Stomach (tissue), 9 donors: ENCODE data around the gene TPSAB1. TPM values are rescaled to one million over a fixed set of nuclear protein-coding genes. Genes with fewer than 3 reads are reported as not detected.
"Not testable (repeated sequence)": the region's sequence is repeated elsewhere in the genome, so short reads cannot be mapped to it uniquely, and the experiment has no call there.

Source experiments
- DNase-seq, 2 donors: peaks; one replicate each; pipeline versions ENCODE4 v3.0.0 to v3.0.0-alpha.2; 2013 to 2019
- H3K27ac ChIP-seq, 5 donors: fragments of 200-600 bp in 4 of 5; sonication (generic) in 4 of 5; one replicate each; pipeline ENCODE4 v1.5.1; 2013 to 2019; ENCODE audit warnings: mild to moderate bottlenecking in 1 of 5, moderate library complexity in 1 of 5
- H3K27me3 ChIP-seq, 3 donors: fragments of 200-600 bp; sonication (generic); one replicate each; pipeline ENCODE4 v1.5.1; 2017 to 2019; ENCODE audit warnings: mixed run types in 1 of 3
- H3K36me3 ChIP-seq, 4 donors: fragments of 200-600 bp; sonication (generic); 1 replicate in 3 of 4; 2 replicates in 1 of 4; pipeline ENCODE4 v1.5.1; 2016 to 2019
- H3K4me1 ChIP-seq, 4 donors: fragments of 200-600 bp; sonication (generic); one replicate each; pipeline ENCODE4 v1.5.1; 2016 to 2019
- H3K4me3 ChIP-seq, 4 donors: fragments of 200-600 bp; sonication (generic) in 3 of 4; one replicate each; pipeline ENCODE4 v1.5.1; 2016 to 2019; ENCODE audit warnings: mild to moderate bottlenecking in 1 of 4
- H3K9me3 ChIP-seq, 4 donors: fragments of 200-600 bp; sonication (generic); one replicate each; pipeline ENCODE4 v1.5.1; 2016 to 2019
- EP300 ChIP-seq: sonication (generic); formaldehyde crosslinking; IDR thresholded peaks from one replicate; pipeline ENCODE4 v1.6.1; 2017; ENCODE audit warnings: antibody characterized with exemption
- POLR2A ChIP-seq, 4 donors: fragments of 450-650 bp; IDR thresholded peaks; one replicate each; pipeline ENCODE4 v1.6.1; 2016; ENCODE audit warnings: antibody characterized with exemption in 4 of 4, control low read depth in 2 of 4, mild to moderate bottlenecking in 1 of 4, moderate library complexity in 1 of 4
- POLR2AphosphoS5 ChIP-seq, 3 donors: sonication (generic); formaldehyde crosslinking; IDR thresholded peaks; one replicate each; pipeline ENCODE4 v1.6.1; 2016; ENCODE audit warnings: antibody characterized with exemption in 3 of 3
- WGBS, 5 donors: extraction: QIAGEN DNeasy Blood & Tissue Kit in 3 of 5; methylation state at CpG; one replicate each; pipeline versions ENCODE4 v1.1.5 to v1.1.7; 2013 to 2018; 5-methylcytosine and 5-hydroxymethylcytosine counted together
- intact Hi-C: fragments of 100-400 bp; cut with DNase I; formaldehyde crosslinking; loops from one replicate; pipeline ENCODE4 v1.15.1; 2023; ENCODE audit warnings: low total_unique reads
- polyA plus RNA-seq, 3 donors: library from polyadenylated mRNA; stranded (reverse); fragments of 200-250 nt; gene quantifications; one replicate each; pipeline ENCODE4 v1.2.3, GENCODE V29; 2013
- total RNA-seq, 5 donors: library from RNA; depleted of rRNA; stranded (reverse); fragments of >200 nt; gene quantifications; one replicate each; pipeline versions ENCODE4 v1.1.0 to v1.2.3, GENCODE V29; 2014 to 2016
- TF ChIP-seq, protein P1 (sequence below), 7 experiments: fragments of 450-650 bp in 4 of 7; fragments of 200-600 bp in 3 of 7; sonication (generic) in 3 of 7; IDR thresholded peaks; one replicate each; pipeline ENCODE4 v1.5.1; 2016 to 2019; ENCODE audit warnings: antibody characterized with exemption in 7 of 7, control low read depth in 2 of 7, mild to moderate bottlenecking in 1 of 7
- donor health status: healthy with polysubstance abuse.
- donor health status: Bipolar disorder and iron deficiency.
- donor health status: healthy.

Gene TPSAB1
- total and polyA plus RNA-seq, 8 donors: 15.4 to 202 (median 71.2) TPM

- intact Hi-C loops, DNase-seq, H3K27ac ChIP-seq, H3K36me3 ChIP-seq, H3K4me3 ChIP-seq, H3K9me3 ChIP-seq: not testable (repeated sequence)
- peaks cover 0 to 17% (median 7%) of the 10 kb centered on the region in 4 donors for H3K4me1 ChIP-seq
- 83 to 88% (median 86%) methylated on average over 8 to 11 of the region's 15 CpGs; no CpG with 5 or more reads in 2 of the 5 donors for WGBS, 5 donors
- peaks cover 0 to 31% (median 0%) of the 10 kb centered on the region in 3 donors for H3K27me3 ChIP-seq
Observed at GRCh38 chr16:1241081-1241480, 576 bp downstream of the TPSAB1 start.

DNA sequence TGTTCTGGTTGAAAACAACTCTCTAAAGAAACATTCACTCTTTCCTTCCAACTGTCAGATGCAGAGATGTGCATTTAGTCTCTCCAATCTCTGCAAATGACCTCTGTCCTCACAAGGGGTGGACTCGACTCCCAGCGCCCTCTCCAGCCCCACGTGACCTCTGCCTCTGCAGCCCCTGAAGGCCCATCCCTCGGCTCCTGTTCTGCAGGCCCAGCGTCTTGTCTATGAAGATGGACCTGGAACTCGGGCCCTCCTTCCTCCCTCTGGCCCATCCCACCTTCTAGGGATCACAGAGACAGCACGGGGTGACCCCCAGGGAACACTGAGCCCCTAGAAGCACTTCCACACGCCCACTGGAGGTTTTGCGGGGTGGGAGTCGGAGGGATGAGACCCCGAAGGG lies 2.9 kb downstream of the TPSAB1 start:
- Histone ChIP-seq H3K4me1 (peaks cover 0 to 17% (median 7%) of the 10 kb centered on the region in 4 donors), H3K27me3 (peaks cover 0 to 37% (median 0%) of the 10 kb centered on the region in 3 donors)
- WGBS, 5 donors: 11 to 38% (median 24%) methylated on average over 3 to 7 of the region's 11 CpGs
- H3K4me3 ChIP-seq, DNase-seq, H3K9me3 ChIP-seq, intact Hi-C loops, H3K36me3 ChIP-seq, H3K27ac ChIP-seq: not testable (repeated sequence)

- not testable (repeated sequence) for DNase-seq
Observed at GRCh38 chr16:1243907-1244850, 3.7 kb downstream of the TPSAB1 start.

DNA sequence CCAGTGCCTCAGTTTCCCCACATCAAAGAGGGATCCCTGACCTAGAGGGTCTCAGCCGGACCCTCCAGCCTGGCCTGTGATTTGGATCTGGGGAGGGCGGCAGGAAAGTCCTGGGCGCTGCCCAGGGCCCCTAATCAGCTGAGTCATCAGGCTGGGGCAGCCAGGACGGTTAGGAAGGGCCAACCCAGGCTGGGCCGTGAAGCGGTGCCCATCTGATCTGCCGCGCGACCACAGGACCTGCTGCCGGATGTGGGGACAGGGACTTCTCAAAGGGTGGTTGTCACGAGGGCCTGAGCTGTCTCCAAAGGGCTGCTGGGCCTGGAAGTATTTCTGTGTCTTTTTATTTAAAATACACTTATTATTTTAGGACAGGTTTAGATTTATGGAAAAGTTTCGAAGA lies 4.4 kb downstream of the TPSAB1 start:
- Histone ChIP-seq H3K36me3 (no peaks in the 10 kb centered on the region), H3K27ac (no peak overlapping the region), H3K9me3 (no peaks in the 10 kb centered on the region), H3K27me3 (peaks cover 0 to 31% (median 0%) of the 10 kb centered on the region in 3 donors), H3K4me1 (peaks cover 0 to 17% (median 7%) of the 10 kb centered on the region in 4 donors), H3K4me3 (no peak overlapping the region)
- TF ChIP-seq POLR2A (IDR thresholded peaks at IDR 0.05) (no peak), POLR2AphosphoS5 (IDR thresholded peaks at IDR 0.05) (no peak), EP300 (no peak)
- TF ChIP-seq, protein P1, sequence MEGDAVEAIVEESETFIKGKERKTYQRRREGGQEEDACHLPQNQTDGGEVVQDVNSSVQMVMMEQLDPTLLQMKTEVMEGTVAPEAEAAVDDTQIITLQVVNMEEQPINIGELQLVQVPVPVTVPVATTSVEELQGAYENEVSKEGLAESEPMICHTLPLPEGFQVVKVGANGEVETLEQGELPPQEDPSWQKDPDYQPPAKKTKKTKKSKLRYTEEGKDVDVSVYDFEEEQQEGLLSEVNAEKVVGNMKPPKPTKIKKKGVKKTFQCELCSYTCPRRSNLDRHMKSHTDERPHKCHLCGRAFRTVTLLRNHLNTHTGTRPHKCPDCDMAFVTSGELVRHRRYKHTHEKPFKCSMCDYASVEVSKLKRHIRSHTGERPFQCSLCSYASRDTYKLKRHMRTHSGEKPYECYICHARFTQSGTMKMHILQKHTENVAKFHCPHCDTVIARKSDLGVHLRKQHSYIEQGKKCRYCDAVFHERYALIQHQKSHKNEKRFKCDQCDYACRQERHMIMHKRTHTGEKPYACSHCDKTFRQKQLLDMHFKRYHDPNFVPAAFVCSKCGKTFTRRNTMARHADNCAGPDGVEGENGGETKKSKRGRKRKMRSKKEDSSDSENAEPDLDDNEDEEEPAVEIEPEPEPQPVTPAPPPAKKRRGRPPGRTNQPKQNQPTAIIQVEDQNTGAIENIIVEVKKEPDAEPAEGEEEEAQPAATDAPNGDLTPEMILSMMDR (IDR thresholded peaks at IDR 0.05): no peak
- 41 to 75% (median 48%) methylated on average over 2 to 12 of the region's 12 CpGs for WGBS, 5 donors
- DNase-seq: no peak
- intact Hi-C loops: no loop called here

More at GRCh38 chr16:1243907-1244850, 3.7 kb downstream of the TPSAB1 start:
- H3K36me3 ChIP-seq, H3K9me3 ChIP-seq, H3K4me3 ChIP-seq, intact Hi-C loops, H3K27ac ChIP-seq: not testable (repeated sequence)
- peaks cover 0 to 17% (median 7%) of the 10 kb centered on the region in 4 donors for H3K4me1 ChIP-seq
- WGBS, 5 donors: 39 to 60% (median 44%) methylated on average over 10 to 30 of the region's 32 CpGs
- peaks cover 0 to 37% (median 0%) of the 10 kb centered on the region in 3 donors for H3K27me3 ChIP-seq

GRCh38 chr16:1245452-1246020 lies 5.0 kb downstream of the TPSAB1 start:
- Histone ChIP-seq H3K27me3 (peaks cover 0 to 30% (median 0%) of the 10 kb centered on the region in 3 donors), H3K9me3 (no peaks in the 10 kb centered on the region), H3K4me3 (no peak overlapping the region), H3K4me1 (peaks cover 0 to 17% (median 7%) of the 10 kb centered on the region in 4 donors), H3K27ac (no peak overlapping the region), H3K36me3 (no peaks in the 10 kb centered on the region)
- TF ChIP-seq POLR2AphosphoS5 (IDR thresholded peaks at IDR 0.05) (no peak), EP300 (no peak), POLR2A (IDR thresholded peaks at IDR 0.05) (no peak)
- TF ChIP-seq, protein P1 (IDR thresholded peaks at IDR 0.05): no peak
- intact Hi-C loops: no loop called here
- 54 to 71% (median 62%) methylated on average over 17 to 22 of the region's 22 CpGs for WGBS, 5 donors
- DNase-seq: no peak

DNA sequence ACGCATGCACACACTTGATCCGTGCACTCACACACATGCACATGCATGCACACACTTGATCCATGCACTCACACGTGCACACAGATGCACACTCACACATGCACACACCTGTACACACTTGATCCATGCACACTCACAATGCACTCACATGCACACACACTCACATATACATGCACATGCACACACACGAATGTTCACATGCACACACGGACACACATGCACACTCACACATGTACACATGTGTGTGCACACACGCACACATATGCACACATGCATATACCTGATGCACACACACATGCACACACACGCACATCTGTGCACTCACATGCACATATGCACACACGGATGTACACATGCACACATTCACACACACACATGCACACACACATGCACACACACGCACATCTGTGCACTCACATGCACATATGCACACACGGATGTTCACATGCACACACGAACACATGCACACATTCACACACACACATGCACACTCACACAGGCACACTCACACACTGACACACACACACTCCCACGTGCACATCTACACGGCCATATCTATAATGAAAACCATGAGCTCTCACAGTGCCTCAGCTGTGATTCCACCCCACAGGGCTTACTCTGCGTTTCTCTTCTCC lies 7.5 kb downstream of the TPSAB1 start:
- DNase-seq, intact Hi-C loops, H3K36me3 ChIP-seq, H3K4me3 ChIP-seq, H3K9me3 ChIP-seq, H3K27ac ChIP-seq: not testable (repeated sequence)
- 83 to 89% (median 87%) methylated on average over 10 to 14 of the region's 14 CpGs for WGBS, 5 donors
- Histone ChIP-seq H3K4me1 (peaks cover 0 to 17% (median 7%) of the 10 kb centered on the region in 4 donors), H3K27me3 (peaks cover 0 to 30% (median 0%) of the 10 kb centered on the region in 3 donors)

DNA sequence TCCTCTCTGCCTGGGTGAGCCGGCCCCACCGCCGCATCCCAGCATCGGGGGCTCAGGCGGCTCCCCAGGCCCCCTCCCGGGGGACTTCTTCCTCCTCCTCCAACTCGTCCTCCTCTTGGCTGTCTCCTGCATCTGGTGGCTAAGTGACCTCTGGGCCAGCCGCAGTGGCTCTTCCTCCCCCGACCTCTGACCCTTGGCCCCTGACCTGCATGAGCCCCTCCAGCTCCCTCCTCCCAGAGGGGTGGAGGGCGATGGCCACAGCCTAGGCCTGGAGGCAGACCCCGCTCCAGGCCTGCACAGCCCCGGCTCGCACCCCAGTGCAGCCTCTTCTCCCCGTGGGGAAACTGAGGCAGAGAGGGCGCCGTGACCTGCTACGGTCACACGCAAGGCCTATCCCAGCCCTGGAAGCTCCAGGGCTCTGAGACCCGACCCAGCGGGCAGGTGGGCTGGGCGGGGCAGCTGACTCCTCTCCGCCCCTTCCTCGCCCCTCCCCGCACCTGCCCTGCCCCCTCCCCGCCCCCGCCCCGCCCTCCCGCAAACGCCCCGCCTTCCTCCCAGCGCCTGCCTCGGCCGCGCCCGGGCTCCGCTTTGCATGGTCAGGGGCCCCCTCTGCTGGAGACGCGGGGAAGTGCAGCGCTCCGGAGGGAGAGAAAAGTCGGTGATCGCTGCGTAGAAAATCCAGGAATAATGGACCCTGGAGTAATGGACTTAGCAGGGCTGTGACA lies 8.7 kb downstream of the TPSAB1 start:
- DNase-seq, H3K36me3 ChIP-seq, H3K4me1 ChIP-seq, H3K4me3 ChIP-seq, H3K9me3 ChIP-seq, H3K27ac ChIP-seq, intact Hi-C loops: not testable (repeated sequence)
- 60 to 96% methylated on average over 2 to 4 of the region's 43 CpGs; no CpG with 5 or more reads in 3 of the 5 donors for WGBS, 5 donors
- peaks cover 0 to 25% (median 0%) of the 10 kb centered on the region in 3 donors for H3K27me3 ChIP-seq

DNA sequence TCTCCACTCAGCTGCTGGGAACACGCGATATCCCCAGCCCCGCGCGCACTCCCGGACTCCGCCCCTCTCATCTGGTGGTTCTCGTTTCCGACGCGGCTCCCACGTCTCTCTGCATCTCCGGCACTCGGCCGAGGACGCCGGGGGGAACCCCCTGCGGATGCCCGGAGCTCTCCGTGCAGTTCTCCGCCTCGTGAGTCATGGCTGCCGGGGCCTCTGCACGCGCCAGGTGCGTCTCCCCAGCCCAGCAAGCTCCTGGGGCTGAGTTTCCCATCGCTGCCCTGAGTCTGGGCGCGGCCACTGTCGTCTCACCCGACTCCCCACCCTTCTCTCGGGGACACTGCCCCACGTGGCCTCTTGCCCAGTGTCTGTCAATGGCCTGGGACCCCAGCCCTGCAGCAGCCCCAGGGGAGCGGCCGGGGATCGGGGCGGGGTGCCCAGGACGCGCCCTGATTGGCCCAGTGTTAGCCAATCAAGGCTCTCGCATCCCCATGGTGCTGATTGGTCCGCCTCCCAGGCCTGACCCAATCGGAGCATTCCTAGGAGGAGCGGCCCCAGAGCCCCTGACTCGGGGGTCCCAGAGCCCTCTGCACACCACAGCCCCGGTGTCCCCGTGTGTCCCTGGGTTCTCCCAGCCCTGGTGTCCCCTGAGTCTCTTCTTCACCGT lies 13.3 kb downstream of the TPSAB1 start:
- H3K4me1 ChIP-seq, H3K4me3 ChIP-seq, DNase-seq, H3K36me3 ChIP-seq, intact Hi-C loops, H3K27ac ChIP-seq, H3K9me3 ChIP-seq: not testable (repeated sequence)
- H3K27me3 ChIP-seq: peaks cover 0 to 44% (median 12%) of the 10 kb centered on the region in 3 donors
- WGBS, 5 donors: no CpG with 5 or more reads among the region's 47 CpGs
